Dedifferentiated amniotic fluid mesenchymal stem cell (primary cell): ENCODE data around the gene RAD51B.
"Not testable (repeated sequence)": the region's sequence is repeated elsewhere in the genome, so short reads cannot be mapped to it uniquely, and the experiment has no call there.

Source experiments
- DNase-seq: peaks from one replicate; pipeline ENCODE4 v3.0.0-alpha.2; 2016; ENCODE audit errors: extremely low spot score

RAD51B gene

GRCh38 chr14:68250927-68251768 lies 431.6 kb downstream of the RAD51B start:
- DNase-seq = no peak

DNA sequence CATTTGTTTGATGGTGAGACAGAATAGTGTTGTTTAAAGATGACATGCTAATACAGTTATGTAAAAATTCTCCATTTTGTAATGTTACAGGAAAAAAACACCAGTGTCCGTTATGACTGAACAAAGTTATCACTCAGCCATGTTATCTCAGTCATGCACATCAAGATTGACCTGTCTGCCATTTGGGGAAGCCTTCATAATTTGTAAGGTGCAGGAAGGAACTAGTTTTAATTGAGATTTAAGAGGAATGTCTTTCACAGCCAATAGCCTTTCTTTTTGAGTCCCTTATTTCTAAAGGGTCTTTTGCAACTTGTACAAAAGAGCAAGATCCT lies 432.2 kb downstream of the RAD51B start:
- DNase-seq = no peak

GRCh38 chr14:68253160-68253780 lies 433.7 kb downstream of the RAD51B start:
- DNase-seq = no peak

- no peak for DNase-seq
These were observed 434.4 kb downstream of the RAD51B start for GRCh38 chr14:68253878-68254528.

DNA sequence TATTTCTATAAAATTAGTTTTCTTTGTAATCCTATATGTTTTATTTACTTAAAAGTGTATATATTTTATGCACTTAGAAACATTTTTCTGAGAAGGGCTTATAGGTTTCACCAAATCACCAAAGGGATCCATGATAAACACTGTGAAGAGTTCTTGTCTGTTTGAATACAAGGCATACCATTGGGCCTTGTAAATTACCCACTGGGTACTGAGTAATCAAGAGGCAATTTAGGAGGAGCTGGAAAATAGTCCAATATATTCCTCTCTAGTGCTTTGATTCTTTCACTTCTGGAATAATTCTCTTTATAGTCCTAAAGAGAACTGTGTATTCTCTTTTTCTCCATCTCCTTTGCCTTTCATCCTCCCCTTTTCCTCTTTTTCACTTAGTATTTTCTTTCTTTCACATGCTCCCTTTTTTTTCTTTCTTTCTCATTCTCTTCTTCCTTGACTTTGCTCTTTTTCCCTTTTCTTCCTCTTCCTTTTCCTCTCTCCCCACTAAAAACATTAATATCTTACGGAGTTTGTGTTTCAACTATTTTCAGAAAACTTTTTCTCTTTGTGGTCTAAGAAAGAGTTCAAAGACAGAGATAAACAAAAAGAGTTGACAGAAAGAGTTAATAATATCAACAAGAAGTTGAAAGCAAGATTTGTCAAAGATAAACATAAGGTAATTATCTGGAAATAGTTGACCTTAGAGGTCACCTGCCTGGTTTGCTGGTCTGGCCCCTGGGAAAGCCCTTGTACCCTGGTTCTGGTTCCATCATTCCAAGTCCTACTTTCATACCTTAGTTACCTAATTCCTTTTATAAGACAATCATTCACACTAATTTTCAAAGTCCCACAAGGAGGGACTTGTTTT lies 435.3 kb downstream of the RAD51B start:
- no peak for DNase-seq

GRCh38 chr14:68255693-68256178 lies 436.2 kb downstream of the RAD51B start:
- DNase-seq = no peak

DNA sequence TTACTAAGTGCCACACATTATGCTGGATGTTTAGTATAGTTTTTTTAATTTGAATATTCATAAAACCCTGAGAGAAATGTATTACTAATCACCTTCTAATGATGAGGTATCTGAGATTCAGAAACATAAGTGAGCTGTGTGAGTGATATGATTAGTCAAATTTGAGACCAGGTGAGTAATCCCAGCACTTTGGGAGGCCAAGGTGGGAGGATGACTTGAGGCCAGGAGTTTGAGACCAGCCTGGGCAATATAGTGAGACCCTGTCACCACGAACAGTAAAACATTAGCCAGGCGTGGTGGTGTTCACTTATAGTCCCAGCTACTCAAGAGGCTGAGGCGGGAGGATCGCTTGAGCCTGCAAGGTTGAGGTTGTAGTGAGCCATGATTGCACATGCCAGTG lies 438.4 kb downstream of the RAD51B start:
- no peak for DNase-seq

GRCh38 chr14:68258995-68259394 lies 439.4 kb downstream of the RAD51B start:
- not testable (repeated sequence) for DNase-seq

GRCh38 chr14:68260121-68260520 lies 440.5 kb downstream of the RAD51B start:
- no peak for DNase-seq

DNA sequence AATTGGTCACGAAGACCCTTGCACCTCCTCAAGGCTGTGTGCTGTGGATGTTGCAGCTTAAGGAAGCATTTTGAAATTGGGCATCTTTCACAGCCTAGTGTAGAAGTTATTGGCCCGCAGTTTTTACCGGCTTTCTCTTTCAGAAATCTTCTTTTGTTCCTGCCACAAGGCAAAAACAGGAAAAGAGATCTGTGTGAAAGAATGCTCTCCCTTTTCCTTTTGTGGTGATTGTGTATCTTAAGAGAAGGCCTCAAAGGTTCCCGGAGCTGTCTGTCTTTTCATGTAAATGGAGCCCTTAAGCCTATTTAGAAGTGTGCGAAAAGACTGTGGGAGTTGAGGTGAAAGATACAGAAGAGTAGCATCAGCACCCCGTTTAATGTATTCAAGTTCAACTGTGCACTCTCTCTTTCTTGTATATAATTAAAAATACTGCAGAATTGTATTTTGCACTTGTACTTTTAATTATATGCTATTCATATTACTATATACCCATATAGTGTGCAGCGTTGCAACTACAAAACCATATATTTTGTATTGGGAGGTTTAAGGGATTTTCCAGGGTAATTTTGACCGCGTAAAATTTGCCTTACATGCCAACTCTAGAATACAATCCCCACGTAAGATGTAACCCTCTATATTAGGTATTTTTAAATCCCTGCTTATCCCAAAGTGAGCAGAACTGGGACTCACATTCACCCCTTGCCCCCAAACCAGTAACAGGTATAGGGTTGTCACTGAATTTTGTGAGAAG lies 441.7 kb downstream of the RAD51B start:
- DNase-seq = no peak

DNA sequence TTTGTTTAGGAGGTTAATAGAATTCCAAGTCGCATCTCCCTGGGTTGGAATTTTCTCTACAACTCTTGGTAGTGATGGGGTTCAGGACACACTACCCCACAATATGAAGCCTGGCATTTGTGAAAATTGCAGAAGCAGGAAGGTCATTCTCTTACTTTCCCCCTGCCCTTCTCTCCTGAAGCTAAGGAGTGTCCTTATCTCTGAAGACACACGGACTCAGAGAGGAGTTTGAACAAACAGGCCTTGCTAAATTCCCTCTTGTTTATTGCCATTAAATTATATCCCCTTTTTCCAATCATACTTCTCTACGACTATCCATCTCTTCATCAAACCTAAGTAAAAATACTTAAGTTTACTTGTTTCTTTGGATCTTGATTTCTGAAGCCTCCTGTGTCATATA lies 443.0 kb downstream of the RAD51B start:
- DNase-seq = no peak

DNA sequence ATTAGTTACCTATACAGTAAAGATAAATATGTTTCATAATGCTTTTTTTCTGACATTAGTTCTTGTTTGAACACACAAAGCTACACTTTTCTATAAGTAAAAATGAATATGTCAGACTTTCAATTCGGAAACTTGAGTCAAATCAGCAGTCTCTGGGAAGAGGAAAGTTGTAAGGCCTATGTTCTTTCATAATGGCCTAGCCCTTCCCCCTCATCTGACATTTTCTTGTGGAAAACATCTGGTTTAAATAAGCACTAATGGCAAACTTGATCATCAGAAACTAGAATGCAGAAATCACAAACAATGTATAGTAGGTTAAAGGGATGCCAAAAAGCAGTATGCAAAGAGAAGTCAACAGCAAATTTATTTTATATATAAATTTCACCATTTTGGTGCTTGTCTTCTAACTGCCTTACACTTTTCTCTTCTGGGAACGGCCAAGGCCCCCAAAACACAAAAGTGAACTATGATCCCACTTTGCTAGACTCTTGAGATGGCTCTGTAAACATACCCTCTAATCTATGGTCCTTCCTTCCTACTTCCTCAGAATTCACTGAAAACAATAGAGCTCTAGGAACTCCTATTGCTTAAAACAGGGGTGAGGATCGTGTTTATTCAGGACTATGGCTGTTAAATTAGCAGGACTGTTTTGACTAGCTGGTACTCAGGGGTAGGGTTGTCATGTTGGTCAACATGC lies 444.1 kb downstream of the RAD51B start:
- no peak for DNase-seq

DNA sequence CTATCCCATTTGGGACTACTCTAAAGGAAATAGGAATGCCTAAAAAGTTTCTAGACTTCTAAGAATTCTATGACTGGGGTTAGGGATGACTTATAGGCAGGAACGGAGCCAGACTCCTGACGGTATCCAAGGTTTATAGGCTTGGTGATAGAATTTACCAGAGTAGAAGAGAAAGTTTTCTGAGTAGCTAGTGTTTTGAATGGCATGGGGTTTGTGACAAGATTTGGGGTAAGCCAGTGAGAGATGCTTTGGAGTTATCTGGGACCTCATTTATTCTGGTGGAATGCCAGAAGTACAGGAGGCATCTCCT lies 444.6 kb downstream of the RAD51B start:
- no peak for DNase-seq

DNA sequence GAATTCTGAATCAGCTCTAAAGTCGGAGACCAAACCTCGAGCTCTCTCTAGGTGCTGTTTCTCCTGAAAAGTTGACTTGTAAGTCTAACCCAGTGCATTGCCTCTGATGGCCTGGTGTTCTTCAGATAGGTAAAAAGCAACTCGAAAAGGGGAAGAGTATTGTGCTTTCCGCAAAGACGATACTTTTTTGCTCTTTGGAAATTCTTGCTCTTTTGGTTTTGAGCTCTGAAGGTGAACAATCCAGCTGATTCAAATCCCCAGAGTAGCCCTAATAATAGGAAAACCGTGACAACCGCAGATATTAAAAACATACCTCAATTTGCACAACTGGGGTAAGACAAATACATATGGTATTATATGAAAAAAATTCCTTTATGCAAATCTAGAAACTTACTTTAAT lies 447.4 kb downstream of the RAD51B start:
- no peak for DNase-seq

GRCh38 chr14:68268197-68268596 lies 448.6 kb downstream of the RAD51B start:
- no peak for DNase-seq

GRCh38 chr14:68268719-68269118 lies 449.1 kb downstream of the RAD51B start:
- DNase-seq = no peak

DNA sequence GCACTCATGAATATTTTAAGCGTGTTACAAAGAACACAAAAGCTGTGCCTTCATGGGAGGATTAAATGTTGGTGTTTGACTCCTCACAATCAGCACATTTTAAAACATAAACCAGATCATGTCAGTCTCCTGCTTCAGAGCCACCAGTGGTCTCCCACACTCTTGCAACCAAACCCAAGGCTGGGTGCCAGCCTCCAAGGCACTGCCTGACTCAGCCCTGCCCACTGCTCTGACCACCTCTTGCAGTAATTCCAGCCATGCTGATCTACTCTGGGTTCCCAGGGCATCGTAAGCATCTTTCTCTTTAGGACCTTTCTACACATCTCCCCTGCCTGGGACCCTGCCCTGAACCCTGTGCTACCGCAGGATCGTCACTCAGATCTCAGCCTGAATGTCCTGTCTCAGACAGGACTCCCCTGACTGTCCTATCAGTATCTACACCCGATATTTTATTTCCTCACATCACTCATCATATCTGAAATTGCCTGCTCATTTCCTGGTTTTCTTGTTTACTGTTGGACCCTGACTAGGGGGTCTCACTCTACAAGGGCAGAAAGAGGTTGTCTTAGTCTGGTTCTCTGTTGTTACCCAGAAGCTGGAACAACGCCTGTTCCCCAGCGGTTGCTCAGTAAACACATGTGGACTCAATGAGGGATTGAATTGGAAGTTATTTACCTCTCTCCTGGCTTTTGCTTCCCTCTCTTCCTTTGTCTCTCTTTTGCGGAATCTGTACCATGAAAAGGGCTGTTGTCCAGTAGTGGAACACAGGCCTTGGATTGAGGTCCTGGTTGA lies 449.8 kb downstream of the RAD51B start:
- no peak for DNase-seq

DNA sequence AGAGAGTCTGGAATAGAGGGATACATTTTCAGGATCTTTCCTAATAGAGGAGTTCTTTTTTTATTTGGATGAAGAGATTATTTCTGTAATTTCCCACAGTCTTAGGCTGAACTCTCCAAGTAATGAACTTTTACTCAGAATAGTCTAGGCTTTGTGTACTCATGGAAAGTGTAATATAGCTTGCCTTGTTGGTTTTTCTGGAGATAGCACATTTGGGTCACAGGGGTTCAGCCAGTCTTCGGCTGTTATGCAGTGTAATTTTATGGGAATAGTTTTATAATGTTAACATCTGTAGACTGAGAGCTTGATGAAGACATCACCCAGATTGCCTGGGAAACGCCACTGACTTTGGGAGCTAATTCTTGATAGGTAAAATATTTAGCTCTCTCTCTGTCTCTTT lies 450.8 kb downstream of the RAD51B start:
- DNase-seq = no peak

DNA sequence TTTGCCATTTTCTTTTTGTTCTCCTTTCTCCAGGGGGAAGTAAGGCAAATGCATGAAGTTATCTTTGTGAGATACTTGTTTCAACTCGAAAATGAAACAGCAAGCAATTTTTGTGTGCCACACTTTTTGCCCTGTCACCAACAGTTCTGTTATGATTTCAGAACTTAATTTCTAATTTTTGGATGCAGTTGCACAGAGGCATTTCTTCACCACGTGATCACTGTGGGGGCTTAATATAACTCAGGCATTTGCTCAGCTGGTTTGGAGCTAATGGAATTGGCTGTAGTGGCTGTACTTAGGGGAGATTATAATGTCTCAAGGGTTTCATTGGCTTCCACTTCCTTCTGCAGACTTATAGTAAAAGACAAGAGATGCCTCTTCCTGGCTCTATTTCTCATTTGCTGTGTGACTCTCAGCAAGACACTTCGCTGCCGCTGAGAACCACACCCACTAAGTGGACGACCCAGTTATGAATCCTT lies 452.4 kb downstream of the RAD51B start:
- no peak for DNase-seq

DNA sequence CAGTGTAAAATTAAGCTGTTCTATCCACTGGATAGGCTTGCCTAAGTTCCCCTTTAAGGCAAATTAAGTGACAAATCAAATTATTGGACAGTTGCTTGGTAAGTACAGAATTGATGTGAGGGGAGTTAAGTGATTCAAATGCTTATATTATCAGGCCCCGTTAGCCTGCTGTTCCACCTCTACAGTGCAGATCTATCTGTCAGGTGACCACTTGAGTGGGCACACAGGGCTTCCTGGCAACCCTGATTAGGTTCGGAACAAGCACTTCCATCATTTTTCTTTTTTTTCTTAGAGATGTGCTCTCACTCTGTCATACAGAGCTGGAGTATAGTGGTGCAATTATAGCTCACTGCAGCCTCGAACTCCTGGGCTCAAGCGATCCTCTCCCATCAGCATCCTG lies 453.8 kb downstream of the RAD51B start:
- DNase-seq = no peak
